Liver (tissue), 9 donors: ENCODE data around the gene PCYT2. TPM values are rescaled to one million over a fixed set of nuclear protein-coding genes. Genes with fewer than 3 reads are reported as not detected.

ENCODE experiments used
- DNase-seq: peaks from one replicate; pipeline ENCODE4 v3.0.0-alpha.2; 2017; ENCODE audit warnings: low spot score
- H3K27ac ChIP-seq, 2 donors: one replicate each; pipeline ENCODE4 v1.7.0; 2013; ENCODE audit warnings: inconsistent platforms in 2 of 2, low read length in 2 of 2, control low read depth in 1 of 2, low read depth in 1 of 2, mild to moderate bottlenecking in 1 of 2
- H3K27me3 ChIP-seq, 4 donors: one replicate each; pipeline versions ENCODE4 v1.6.1 to v1.7.0; 2013; ENCODE audit warnings: low read length in 3 of 4, inconsistent platforms in 1 of 4, mild to moderate bottlenecking in 1 of 4, moderate library complexity in 1 of 4; ENCODE audit not compliant: control insufficient read depth in 4 of 4, insufficient read depth in 4 of 4
- H3K36me3 ChIP-seq, 4 donors: one replicate each; pipeline versions ENCODE4 v1.6.1 to v1.7.0; 2013; ENCODE audit warnings: low read length in 3 of 4, mild to moderate bottlenecking in 3 of 4, low read depth in 1 of 4, moderate library complexity in 1 of 4; ENCODE audit not compliant: control insufficient read depth in 4 of 4, insufficient read depth in 3 of 4
- H3K4me1 ChIP-seq, 4 donors: one replicate each; pipeline versions ENCODE4 v1.6.1 to v1.7.0; 2013; ENCODE audit warnings: low read length in 3 of 4, mild to moderate bottlenecking in 3 of 4, moderate library complexity in 1 of 4; ENCODE audit not compliant: control insufficient read depth in 4 of 4, insufficient read depth in 4 of 4
- H3K4me3 ChIP-seq, 3 donors: one replicate each; pipeline versions ENCODE4 v1.6.1 to v1.7.0; 2013; ENCODE audit warnings: low read length in 3 of 3, control low read depth in 1 of 3, low read depth in 1 of 3, mild to moderate bottlenecking in 1 of 3
- H3K9ac ChIP-seq, 2 donors: one replicate each; pipeline ENCODE4 v1.7.0; 2013; ENCODE audit warnings: low read length in 2 of 2, mild to moderate bottlenecking in 2 of 2, moderate library complexity in 2 of 2, control low read depth in 1 of 2, low read depth in 1 of 2
- H3K9me3 ChIP-seq, 4 donors: one replicate each; pipeline versions ENCODE4 v1.6.1 to v1.7.0; 2013; ENCODE audit warnings: low read length in 3 of 4; ENCODE audit not compliant: control insufficient read depth in 4 of 4
- ATF3 ChIP-seq: IDR thresholded peaks from 2 replicates; pipeline ENCODE4 v1.6.1; 2016; ENCODE audit warnings: antibody characterized with exemption
- CTCF ChIP-seq: fragments of 150-350 bp; IDR thresholded peaks from 2 replicates; pipeline ENCODE4 v1.5.1; 2017; ENCODE audit warnings: improper control_type of control experiment, low read depth, low read length; ENCODE audit not compliant: missing input control
- EGR1 ChIP-seq, 2 donors: IDR thresholded peaks; 2 replicates each; pipeline ENCODE4 v1.6.1; 2016 to 2018; ENCODE audit warnings: antibody characterized with exemption in 2 of 2, low read depth in 2 of 2
- FOXA1 ChIP-seq: IDR thresholded peaks from 2 replicates; pipeline ENCODE4 v1.6.1; 2016; ENCODE audit warnings: antibody characterized with exemption
- FOXA2 ChIP-seq: IDR thresholded peaks from 2 replicates; pipeline ENCODE4 v1.6.1; 2016; ENCODE audit warnings: antibody characterized with exemption
- GABPA ChIP-seq, 2 donors: IDR thresholded peaks in 1 of 2; conservative IDR thresholded peaks in 1 of 2; 2 replicates each; pipeline ENCODE4 v1.6.1; 2016; ENCODE audit warnings: antibody characterized with exemption in 2 of 2, mild to moderate bottlenecking in 1 of 2, moderate library complexity in 1 of 2
- HNF4A ChIP-seq, 2 donors: conservative IDR thresholded peaks; 2 replicates each; pipeline ENCODE4 v1.6.1; 2016; ENCODE audit warnings: antibody characterized with exemption in 2 of 2, mild to moderate bottlenecking in 2 of 2
- JUND ChIP-seq, 2 donors: IDR thresholded peaks; 2 replicates each; pipeline ENCODE4 v1.6.1; 2016; ENCODE audit warnings: antibody characterized with exemption in 2 of 2
- MAX ChIP-seq: IDR thresholded peaks from 2 replicates; pipeline ENCODE4 v1.6.1; 2016; ENCODE audit warnings: antibody characterized with exemption
- NR2F2 ChIP-seq: IDR thresholded peaks from 2 replicates; pipeline ENCODE4 v1.6.1; 2016; ENCODE audit warnings: antibody characterized with exemption
- RAD21 ChIP-seq, 2 donors: IDR thresholded peaks; 2 replicates each; pipeline ENCODE4 v1.6.1; 2016; ENCODE audit warnings: antibody characterized with exemption in 2 of 2, mild to moderate bottlenecking in 2 of 2
- REST ChIP-seq: IDR thresholded peaks from 2 replicates; pipeline ENCODE4 v1.6.1; 2016; ENCODE audit warnings: antibody characterized with exemption, mild to moderate bottlenecking
- RXRA ChIP-seq, 2 donors: IDR thresholded peaks; 2 replicates each; pipeline ENCODE4 v1.6.1; 2017 to 2018; ENCODE audit warnings: antibody characterized with exemption in 2 of 2, mild to moderate bottlenecking in 1 of 2
- SP1 ChIP-seq: IDR thresholded peaks from 2 replicates; pipeline ENCODE4 v1.6.1; 2018; ENCODE audit warnings: antibody characterized with exemption, mild to moderate bottlenecking
- TAF1 ChIP-seq: conservative IDR thresholded peaks from 2 replicates; pipeline ENCODE4 v1.6.1; 2016; ENCODE audit warnings: antibody characterized with exemption, mild to moderate bottlenecking
- YY1 ChIP-seq: IDR thresholded peaks from 2 replicates; pipeline ENCODE4 v1.6.1; 2016; ENCODE audit warnings: antibody characterized with exemption, mild to moderate bottlenecking
- ZBTB33 ChIP-seq: IDR thresholded peaks from 2 replicates; pipeline ENCODE4 v1.6.1; 2016; ENCODE audit warnings: antibody characterized with exemption
- WGBS: extraction: QIAGEN DNeasy Blood & Tissue Kit; methylation state at CpG from one replicate; pipeline ENCODE4 v1.1.7; 2013; 5-methylcytosine and 5-hydroxymethylcytosine counted together
- polyA plus RNA-seq, 2 donors: library from polyadenylated mRNA; stranded (reverse) in 1 of 2; unstranded in 1 of 2; fragments of 200-250 nt in 1 of 2; fragments of >200 nt in 1 of 2; fragmentation: Nextera tagmentation in 1 of 2; extraction: Ambion mirVana in 1 of 2; gene quantifications; one replicate each; pipeline versions ENCODE4 v1.2.1 to v1.2.3, GENCODE V29; 2013 to 2015
- total RNA-seq, 2 donors: library from RNA; depleted of rRNA; stranded (reverse); fragments of >200 nt; gene quantifications; one replicate each; pipeline ENCODE4 v1.2.3, GENCODE V29; 2014
- donor health status: healthy.
- donor health status: healthy.
- donor health status: healthy.
- donor health status: healthy.
- donor health status: healthy.

PCYT2 gene
- total and polyA plus RNA-seq, 4 donors = 63.9 to 101 (median 88.4) TPM

- no peak overlapping the region for H3K4me3 ChIP-seq
- H3K4me1 ChIP-seq = peaks cover 8 to 25% (median 13%) of the 10 kb centered on the region in 4 donors
- no peaks in the 10 kb centered on the region for H3K27me3 ChIP-seq
- no peak overlapping the region for H3K27ac ChIP-seq
- WGBS = 93% methylated on average over 14 of the region's 14 CpGs
- TF ChIP-seq CTCF (no peak), NR2F2 (no peak), ZBTB33 (no peak), SP1 (no peak), JUND (IDR thresholded peaks at IDR 0.05) (no peak), TAF1 (no peak), RXRA (IDR thresholded peaks at IDR 0.05) (no peak), FOXA2 (no peak), ATF3 (no peak), EGR1 (IDR thresholded peaks at IDR 0.05; ENCODE audit: low read depth in 2 of 2) (no peak), GABPA (IDR thresholded peaks at IDR 0.05 in 1 of 2, conservative IDR thresholded peaks at IDR 0.05 in 1 of 2) (no peak), HNF4A (conservative IDR thresholded peaks at IDR 0.05) (no peak), FOXA1 (no peak), RAD21 (IDR thresholded peaks at IDR 0.05) (no peak), YY1 (no peak)
- no peaks in the 10 kb centered on the region for H3K9me3 ChIP-seq
- DNase-seq = no peak
- H3K9ac ChIP-seq = no peak overlapping the region
- H3K36me3 ChIP-seq = no peaks in the 10 kb centered on the region
Observed at GRCh38 chr17:81933178-81933699, 22.0 kb upstream of the PCYT2 start.

- no peak for DNase-seq
- 82% methylated on average over 9 of the region's 9 CpGs for WGBS
- H3K27me3 ChIP-seq = no peaks in the 10 kb centered on the region
- no peak for TF ChIP-seq REST
- no peak for TF ChIP-seq YY1
- no peak for TF ChIP-seq JUND (IDR thresholded peaks at IDR 0.05)
- no peak for TF ChIP-seq MAX
- no peak for TF ChIP-seq ZBTB33
- no peak for TF ChIP-seq HNF4A (conservative IDR thresholded peaks at IDR 0.05)
- no peak for TF ChIP-seq FOXA2
- TF ChIP-seq RXRA (IDR thresholded peaks at IDR 0.05) = no peak
- TF ChIP-seq SP1 = no peak
- no peak for TF ChIP-seq NR2F2
- TF ChIP-seq RAD21 (IDR thresholded peaks at IDR 0.05) = no peak
- TF ChIP-seq CTCF = no peak
- H3K36me3 ChIP-seq = no peaks in the 10 kb centered on the region
- H3K9me3 ChIP-seq = no peaks in the 10 kb centered on the region
- no peak overlapping the region for H3K4me3 ChIP-seq
- no peak overlapping the region for H3K9ac ChIP-seq
- H3K27ac ChIP-seq = no peak overlapping the region
- H3K4me1 ChIP-seq = peaks cover 8 to 30% (median 18%) of the 10 kb centered on the region in 4 donors
Observed at GRCh38 chr17:81932333-81932983, 21.3 kb upstream of the PCYT2 start.
